IMR-90 (cell line): Measurements from ENCODE around the gene RHBDF2. TPM values are rescaled to one million over a fixed set of nuclear protein-coding genes. Genes with fewer than 3 reads are reported as not detected.

Experiments used
- ATAC-seq: fragments of 200-7000 bp; cut with Tn5 transposase; 2 replicates; pipeline ENCODE4 v1.9.1; 2020; ENCODE audit warnings: low read depth, mild to moderate bottlenecking, moderate library complexity
- BruUV-seq: library from RNA; stranded (reverse); fragments of 400-500 nt; replicated peaks from 2 replicates; lab custom pipeline; 2021; lab: Mats Ljungman, UMichigan
- CTCF ChIA-PET: fragments of 300-600 bp; formaldehyde crosslinking; extraction: SDS; loops from one replicate; lab custom pipeline; 2021; ENCODE audit warnings: antibody characterized with exemption; lab: Yijun Ruan, JAX
- POLR2A ChIA-PET: fragments of 300-600 bp; sonication (Branson Sonifier 250); formaldehyde crosslinking; loops from one replicate; lab custom pipeline; 2022; ENCODE audit warnings: antibody characterized with exemption; ENCODE audit not compliant: unreplicated experiment; lab: Charles Lee
- DNase-seq: peaks from one replicate; pipeline ENCODE4 v3.0.0; 2013
- H2AFZ ChIP-seq: replicated peaks from 2 replicates; pipeline ENCODE3; 2013; ENCODE audit warnings: low read length, mild to moderate bottlenecking; ENCODE audit not compliant: poor library complexity
- H2AK5ac ChIP-seq: 2 replicates; pipeline ENCODE4 v1.6.1; 2013; ENCODE audit warnings: low read depth, low read length, inconsistent platforms
- H2AK9ac ChIP-seq: replicated peaks from 2 replicates; pipeline ENCODE3; 2013; ENCODE audit warnings: mild to moderate bottlenecking, low read depth, low read length, moderate library complexity; ENCODE audit not compliant: poor library complexity
- H2BK120ac ChIP-seq: 2 replicates; pipeline ENCODE4 v1.6.1; 2013; ENCODE audit warnings: low read depth, low read length, inconsistent platforms
- H2BK15ac ChIP-seq: 3 replicates; pipeline ENCODE4 v1.6.1; 2013; ENCODE audit warnings: low read depth, low read length, inconsistent platforms
- H2BK20ac ChIP-seq: 2 replicates; pipeline ENCODE4 v1.6.1; 2013; ENCODE audit warnings: low read depth, mild to moderate bottlenecking, inconsistent platforms, low read length, moderate library complexity
- H2BK5ac ChIP-seq: 2 replicates; pipeline ENCODE4 v1.6.1; 2013; ENCODE audit warnings: mild to moderate bottlenecking, low read depth, low read length, inconsistent platforms; ENCODE audit not compliant: poor library complexity, severe bottlenecking
- H3K14ac ChIP-seq: replicated peaks from 2 replicates; pipeline ENCODE4 v1.6.1; 2013; ENCODE audit warnings: low read depth, low read length, inconsistent platforms
- H3K18ac ChIP-seq: 2 replicates; pipeline ENCODE4 v1.6.1; 2013; ENCODE audit warnings: low read depth, low read length, control low read depth
- H3K23ac ChIP-seq: 2 replicates; pipeline ENCODE4 v1.6.1; 2013; ENCODE audit warnings: low read depth, low read length, inconsistent platforms
- H3K27ac ChIP-seq: 2 replicates; pipeline ENCODE4 v1.5.1; 2013; ENCODE audit warnings: mild to moderate bottlenecking, control low read depth, low read length; ENCODE audit not compliant: insufficient read depth
- H3K27me3 ChIP-seq: 2 replicates; pipeline ENCODE4 v1.6.1; 2013; ENCODE audit warnings: low read length; ENCODE audit not compliant: control insufficient read depth, insufficient read depth
- H3K36me3 ChIP-seq: 2 replicates; pipeline ENCODE4 v1.6.1; 2013; ENCODE audit warnings: low read length, mixed read lengths; ENCODE audit not compliant: control insufficient read depth, insufficient read depth
- H3K4ac ChIP-seq: 2 replicates; pipeline ENCODE4 v1.6.1; 2013; ENCODE audit warnings: low read depth, low read length, inconsistent platforms
- H3K4me1 ChIP-seq: 2 replicates; pipeline ENCODE4 v1.6.1; 2013; ENCODE audit warnings: low read length, mixed read lengths; ENCODE audit not compliant: control insufficient read depth, insufficient read depth
- H3K4me2 ChIP-seq: 2 replicates; pipeline ENCODE4 v1.6.1; 2013; ENCODE audit warnings: low read depth, mild to moderate bottlenecking, control low read depth, low read length, moderate library complexity
- H3K4me3 ChIP-seq: 2 replicates; pipeline ENCODE4 v1.5.1; 2013; ENCODE audit warnings: low read depth, mild to moderate bottlenecking, control low read depth, low read length, moderate library complexity; ENCODE audit not compliant: insufficient read depth
- H3K56ac ChIP-seq: 2 replicates; pipeline ENCODE4 v1.6.1; 2013; ENCODE audit warnings: low read length, inconsistent platforms; ENCODE audit not compliant: insufficient read depth; ENCODE audit errors: extremely low read depth
- H3K79me1 ChIP-seq, 2 experiments: 2 replicates each; pipeline ENCODE4 v1.6.1; 2013; ENCODE audit warnings: low read length in 2 of 2, inconsistent platforms in 1 of 2, low read depth in 1 of 2
- H3K9ac ChIP-seq: 2 replicates; pipeline ENCODE4 v1.6.1; 2013; ENCODE audit warnings: low read depth, low read length, control low read depth
- H3K9me1 ChIP-seq: 2 replicates; pipeline ENCODE4 v1.6.1; 2013; ENCODE audit warnings: low read length, inconsistent platforms; ENCODE audit not compliant: insufficient read depth
- H3K9me3 ChIP-seq: 2 replicates; pipeline ENCODE4 v1.6.1; 2013; ENCODE audit warnings: low read length; ENCODE audit not compliant: control insufficient read depth, insufficient read depth
- H4K20me1 ChIP-seq: 2 replicates; pipeline ENCODE4 v1.6.1; 2013; ENCODE audit warnings: low read length, inconsistent platforms; ENCODE audit not compliant: insufficient read depth
- H4K5ac ChIP-seq: 2 replicates; pipeline ENCODE4 v1.6.1; 2013; ENCODE audit warnings: mild to moderate bottlenecking, low read depth, low read length, control low read depth
- H4K8ac ChIP-seq, 2 experiments: 2 replicates each; pipeline ENCODE4 v1.6.1; 2013; ENCODE audit warnings: low read depth in 2 of 2, low read length in 2 of 2, control low read depth in 1 of 2, inconsistent platforms in 1 of 2
- H4K91ac ChIP-seq: 2 replicates; pipeline ENCODE4 v1.6.1; 2013; ENCODE audit warnings: low read depth, low read length, inconsistent platforms; ENCODE audit not compliant: insufficient read depth
- CEBPB ChIP-seq: IDR thresholded peaks from 2 replicates; pipeline ENCODE4 v1.6.1; 2012; ENCODE audit warnings: low read depth, low read length, improper control_type of control experiment
- MAZ ChIP-seq: IDR thresholded peaks from 2 replicates; pipeline ENCODE4 v1.6.1; 2012; ENCODE audit warnings: low read depth, mild to moderate bottlenecking, low read length, improper control_type of control experiment, moderate library complexity, borderline replicate concordance
- POLR2A ChIP-seq: IDR thresholded peaks from 2 replicates; pipeline ENCODE4 v1.6.1; 2012; ENCODE audit warnings: mild to moderate bottlenecking, low read depth, low read length
- RAD21 ChIP-seq: IDR thresholded peaks from 2 replicates; pipeline ENCODE4 v1.6.1; 2012; ENCODE audit warnings: low read length, improper control_type of control experiment
- RCOR1 ChIP-seq: IDR thresholded peaks from 2 replicates; pipeline ENCODE4 v1.6.1; 2012; ENCODE audit warnings: mild to moderate bottlenecking, low read length, improper control_type of control experiment; ENCODE audit not compliant: insufficient replicate concordance
- RFX5 ChIP-seq: IDR thresholded peaks from 2 replicates; pipeline ENCODE4 v1.8.0; 2012; ENCODE audit warnings: low read depth, mild to moderate bottlenecking, low read length, moderate library complexity
- SMC3 ChIP-seq: fragments of 150-350 bp; IDR thresholded peaks from 2 replicates; pipeline ENCODE4 v1.6.1; 2016; ENCODE audit warnings: low read depth, mild to moderate bottlenecking, antibody characterized with exemption, low read length, moderate library complexity
- WGBS, 2 experiments: methylation state at CpG; one replicate each; pipeline versions ENCODE4 v1.1.5 to v1.1.7; 2013; ENCODE audit warnings: missing lambda C conversion rate in 2 of 2; ENCODE audit not compliant: insufficient read length in 1 of 2; ENCODE audit errors: extremely low coverage in 2 of 2; 5-methylcytosine and 5-hydroxymethylcytosine counted together
- dilution Hi-C: fragments of 300-500 bp; cut with HindIII; formaldehyde crosslinking; loops from one replicate; pipeline ENCODE4 v1.14.3; 2018; ENCODE audit warnings: low sequenced_read_pairs; ENCODE audit not compliant: unreplicated experiment
- in situ Hi-C: fragments of 300-500 bp; cut with MboI; formaldehyde crosslinking; loops from 3 replicates; pipeline ENCODE4 v1.14.3; 2019; ENCODE audit warnings: low sequenced_read_pairs, inconsistent platforms, mixed read lengths
- intact Hi-C: fragments of 100-400 bp; cut with micrococcal nuclease; formaldehyde crosslinking; loops from 2 replicates; pipeline ENCODE4 v1.10.0; 2022
- polyA plus RNA-seq, 3 experiments: library from polyadenylated mRNA; depleted of rRNA; stranded (reverse); fragments of >200 nt; gene quantifications; 2 replicates each; pipeline ENCODE4 v1.2.3, GENCODE V29; 2012; ENCODE audit warnings: low replicate concordance in 1 of 3
- total RNA-seq: library from RNA; depleted of rRNA; stranded (reverse); fragments of >200 nt; gene quantifications from 2 replicates; pipeline ENCODE4 v1.2.3, GENCODE V29; 2012
- TF ChIP-seq, protein P1 (sequence below): fragments of 150-350 bp; IDR thresholded peaks from 2 replicates; pipeline ENCODE4 v1.6.1; 2017; ENCODE audit warnings: mild to moderate bottlenecking, antibody characterized with exemption, low read length, low read depth
- TF ChIP-seq, protein P2 (sequence below): conservative IDR thresholded peaks from 2 replicates; pipeline ENCODE4 v1.5.1; 2012; ENCODE audit warnings: mild to moderate bottlenecking, low read depth, low read length, improper control_type of control experiment
- TF ChIP-seq, protein P3 (sequence below): fragments of 150-350 bp; IDR thresholded peaks from 2 replicates; pipeline ENCODE4 v1.6.1; 2016; ENCODE audit warnings: low read depth, mild to moderate bottlenecking, low read length, moderate library complexity, borderline replicate concordance

RHBDF2 gene
- total and polyA plus RNA-seq, 2 of the 4 experiments (the other 2 are of a cell fraction): 1.3 to 8.3 TPM

DNA sequence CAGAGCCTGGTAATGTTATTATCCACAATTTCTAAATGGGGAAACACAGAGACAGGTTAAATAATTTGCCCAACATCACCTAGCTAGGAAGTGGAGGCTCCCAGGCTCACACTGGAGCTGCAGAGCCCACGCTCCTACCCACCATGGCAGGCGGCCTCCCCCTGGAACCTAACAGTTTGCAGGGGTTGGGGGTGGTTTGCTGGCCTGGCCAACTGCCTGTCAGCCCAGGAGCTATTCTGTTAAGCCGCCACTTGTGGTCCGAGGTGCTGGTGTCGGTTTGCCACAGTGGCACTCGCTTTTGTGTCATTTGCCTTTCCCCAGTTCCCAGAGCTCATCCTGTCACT is 42.2 kb upstream of the RHBDF2 start:
- dilution Hi-C loops (no loop called here), intact Hi-C loops (no loop called here), in situ Hi-C loops (no loop called here)
- Histone ChIP-seq H3K23ac (no peak overlapping the region), H2AK9ac (no peak overlapping the region), H3K27me3 (no peaks in the 10 kb centered on the region; the same call in 1 of the 2 replicates), H3K4me2 (no peak overlapping the region), H2AK5ac (no peak overlapping the region), H2BK5ac (no peak overlapping the region), H3K56ac (no peak overlapping the region), H3K4me3 (no peak overlapping the region), H3K4ac (no peak overlapping the region; the same call in 1 of the 2 replicates), H3K9me3 (no peaks in the 10 kb centered on the region), H2BK120ac (no peak overlapping the region), H3K18ac (no peak overlapping the region), H2BK15ac (no peak overlapping the region; the same call in 2 of the 3 replicates), H3K79me1 (0 out of 4 replicates have a peak, but pooled peaks cover 0 to 5% of the 10 kb centered on the region in 2 experiments), H3K9ac (no peak overlapping the region), H2BK20ac (peak overlapping the region; percentile 5; the same call in 1 of the 2 replicates), H2AFZ (no peak overlapping the region), H4K20me1 (peaks cover 6% of the 10 kb centered on the region; the same call in 1 of the 2 replicates), H4K5ac (no peak overlapping the region), H3K27ac (no peak overlapping the region), H3K36me3 (no peaks in the 10 kb centered on the region), H4K91ac (no peak overlapping the region), H3K14ac (no peak overlapping the region), H4K8ac (no peak overlapping the region), H3K4me1 (peaks cover 22% of the 10 kb centered on the region), H3K9me1 (peaks cover 22% of the 10 kb centered on the region)
- POLR2A ChIA-PET: interaction anchor here (1.1 kb wide), 1 partner anchor 13 kb away, joined by 3 read pairs; no protein-coding TSS in a partner anchor
- WGBS, 2 experiments: 94% methylated on average over 4 of the region's 6 CpGs; no CpG with 5 or more reads in 1 of the 2 experiments
- no TSS peak for BruUV-seq
- ATAC-seq: no peak
- CTCF ChIA-PET: interaction anchor here (2.4 kb wide), 1 partner anchor 20 kb away, joined by 12 read pairs; no protein-coding TSS in a partner anchor
- DNase-seq: no peak
- TF ChIP-seq RAD21 (no peak), MAZ (no peak), CEBPB (no peak), RFX5 (no peak), RCOR1 (no peak), SMC3 (no peak), POLR2A (no peak)
- TF ChIP-seq, protein P1, sequence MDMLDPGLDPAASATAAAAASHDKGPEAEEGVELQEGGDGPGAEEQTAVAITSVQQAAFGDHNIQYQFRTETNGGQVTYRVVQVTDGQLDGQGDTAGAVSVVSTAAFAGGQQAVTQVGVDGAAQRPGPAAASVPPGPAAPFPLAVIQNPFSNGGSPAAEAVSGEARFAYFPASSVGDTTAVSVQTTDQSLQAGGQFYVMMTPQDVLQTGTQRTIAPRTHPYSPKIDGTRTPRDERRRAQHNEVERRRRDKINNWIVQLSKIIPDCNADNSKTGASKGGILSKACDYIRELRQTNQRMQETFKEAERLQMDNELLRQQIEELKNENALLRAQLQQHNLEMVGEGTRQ: no peak
- TF ChIP-seq, protein P2, sequence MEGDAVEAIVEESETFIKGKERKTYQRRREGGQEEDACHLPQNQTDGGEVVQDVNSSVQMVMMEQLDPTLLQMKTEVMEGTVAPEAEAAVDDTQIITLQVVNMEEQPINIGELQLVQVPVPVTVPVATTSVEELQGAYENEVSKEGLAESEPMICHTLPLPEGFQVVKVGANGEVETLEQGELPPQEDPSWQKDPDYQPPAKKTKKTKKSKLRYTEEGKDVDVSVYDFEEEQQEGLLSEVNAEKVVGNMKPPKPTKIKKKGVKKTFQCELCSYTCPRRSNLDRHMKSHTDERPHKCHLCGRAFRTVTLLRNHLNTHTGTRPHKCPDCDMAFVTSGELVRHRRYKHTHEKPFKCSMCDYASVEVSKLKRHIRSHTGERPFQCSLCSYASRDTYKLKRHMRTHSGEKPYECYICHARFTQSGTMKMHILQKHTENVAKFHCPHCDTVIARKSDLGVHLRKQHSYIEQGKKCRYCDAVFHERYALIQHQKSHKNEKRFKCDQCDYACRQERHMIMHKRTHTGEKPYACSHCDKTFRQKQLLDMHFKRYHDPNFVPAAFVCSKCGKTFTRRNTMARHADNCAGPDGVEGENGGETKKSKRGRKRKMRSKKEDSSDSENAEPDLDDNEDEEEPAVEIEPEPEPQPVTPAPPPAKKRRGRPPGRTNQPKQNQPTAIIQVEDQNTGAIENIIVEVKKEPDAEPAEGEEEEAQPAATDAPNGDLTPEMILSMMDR: no peak
- TF ChIP-seq, protein P3, sequence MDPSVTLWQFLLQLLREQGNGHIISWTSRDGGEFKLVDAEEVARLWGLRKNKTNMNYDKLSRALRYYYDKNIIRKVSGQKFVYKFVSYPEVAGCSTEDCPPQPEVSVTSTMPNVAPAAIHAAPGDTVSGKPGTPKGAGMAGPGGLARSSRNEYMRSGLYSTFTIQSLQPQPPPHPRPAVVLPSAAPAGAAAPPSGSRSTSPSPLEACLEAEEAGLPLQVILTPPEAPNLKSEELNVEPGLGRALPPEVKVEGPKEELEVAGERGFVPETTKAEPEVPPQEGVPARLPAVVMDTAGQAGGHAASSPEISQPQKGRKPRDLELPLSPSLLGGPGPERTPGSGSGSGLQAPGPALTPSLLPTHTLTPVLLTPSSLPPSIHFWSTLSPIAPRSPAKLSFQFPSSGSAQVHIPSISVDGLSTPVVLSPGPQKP: no peak
